GM12878 (cell line): Measurements from ENCODE around the gene PDE6G. TPM values are rescaled to one million over a fixed set of nuclear protein-coding genes. Genes with fewer than 3 reads are reported as not detected.
A peak's percentile ranks its signal among the peaks of the same experiment; 100 is the strongest.

Source experiments
- ATAC-seq: fragments of 200-7000 bp; cut with Tn5 transposase; 3 replicates; pipeline ENCODE4 v1.9.1; 2020; ENCODE audit warnings: mild to moderate bottlenecking, moderate library complexity
- BruUV-seq: library from RNA; stranded (reverse); fragments of 400-500 nt; replicated peaks from 2 replicates; lab custom pipeline; 2021; lab: Mats Ljungman, UMichigan
- CTCF ChIA-PET: fragments of 300-600 bp; sonication (Branson Sonifier 250); formaldehyde crosslinking; extraction: SDS; loops from one replicate; lab custom pipeline; 2021; ENCODE audit warnings: inconsistent platforms; lab: Yijun Ruan, JAX
- POLR2A ChIA-PET: fragments of 350-600 bp; formaldehyde crosslinking; extraction: SDS; loops from one replicate; lab custom pipeline; 2021; ENCODE audit warnings: inconsistent platforms; lab: Charles Lee
- RAD21 ChIA-PET: fragments of 300-600 bp; sonication (Branson Sonifier 250); formaldehyde crosslinking; loops from one replicate; lab custom pipeline; 2023; ENCODE audit warnings: antibody characterized with exemption; ENCODE audit not compliant: unreplicated experiment; lab: Charles Lee
- SMC1A ChIA-PET: fragments of 300-600 bp; sonication (Branson Sonifier 250); formaldehyde crosslinking; loops from one replicate; lab custom pipeline; 2023; ENCODE audit not compliant: unreplicated experiment, uncharacterized antibody; lab: Charles Lee
- DNase-seq: peaks from one replicate; pipeline ENCODE4 v3.0.0-alpha.2; 2011; ENCODE audit warnings: low read depth, low spot score
- FAIRE-seq: peaks from 3 replicates; lab custom pipeline; 2011; peaks lifted over from hg19 to GRCh38; lab: Jason Lieb, UNC
- H2AFZ ChIP-seq: 2 replicates; pipeline ENCODE4 v1.6.0; 2011; ENCODE audit warnings: low read depth, low read length, control low read depth; ENCODE audit not compliant: control insufficient read depth
- H3K27ac ChIP-seq: 2 replicates; pipeline ENCODE4 v1.5.1; 2011; ENCODE audit warnings: control low read depth; ENCODE audit not compliant: control insufficient read depth, insufficient read depth
- H3K27me3 ChIP-seq, 2 experiments: replicated peaks in 1 of 2; 2 replicates each; pipeline versions ENCODE4 v1.6.0 to v1.6.1; 2011; ENCODE audit warnings: low read length in 1 of 2; ENCODE audit not compliant: control insufficient read depth in 2 of 2, insufficient read depth in 2 of 2
- H3K36me3 ChIP-seq, 2 experiments: 2 replicates each; pipeline ENCODE4 v1.5.1; 2011; ENCODE audit warnings: low read length in 1 of 2; ENCODE audit not compliant: control insufficient read depth in 2 of 2, insufficient read depth in 2 of 2
- H3K4me1 ChIP-seq: 2 replicates; pipeline ENCODE4 v1.6.1; 2011; ENCODE audit warnings: mild to moderate bottlenecking, low read length, moderate library complexity, mixed read lengths; ENCODE audit not compliant: control insufficient read depth, insufficient read depth
- H3K4me2 ChIP-seq: 2 replicates; pipeline ENCODE4 v1.6.0; 2011; ENCODE audit warnings: control low read depth; ENCODE audit not compliant: control insufficient read depth, insufficient read depth
- H3K4me3 ChIP-seq: fragments of 200-600 bp; sonication (generic); 2 replicates; pipeline ENCODE4 v1.5.1; 2016
- H3K79me2 ChIP-seq: 2 replicates; pipeline ENCODE4 v1.6.0; 2011; ENCODE audit warnings: low read length; ENCODE audit not compliant: control insufficient read depth, insufficient read depth
- H3K9ac ChIP-seq: 2 replicates; pipeline ENCODE4 v1.8.0; 2011; ENCODE audit warnings: low read length, control low read depth, mixed read lengths; ENCODE audit not compliant: control insufficient read depth, insufficient read depth
- H3K9me3 ChIP-seq: replicated peaks from 3 replicates; pipeline ENCODE4 v1.5.1; 2011; ENCODE audit warnings: mild to moderate bottlenecking, low read length; ENCODE audit not compliant: control insufficient read depth, insufficient read depth
- H4K20me1 ChIP-seq: 2 replicates; pipeline ENCODE4 v1.6.0; 2011; ENCODE audit not compliant: control insufficient read depth, insufficient read depth
- ASH2L ChIP-seq: fragments of 300-600, 200-600 bp; sonication (generic); IDR thresholded peaks from 2 replicates; pipeline ENCODE4 v1.6.1; 2017; ENCODE audit warnings: low read depth, mild to moderate bottlenecking, borderline replicate concordance
- FOS ChIP-seq: IDR thresholded peaks from 3 replicates; pipeline ENCODE4 v1.6.1; 2011; ENCODE audit warnings: borderline replicate concordance; ENCODE audit not compliant: insufficient read length; ENCODE audit errors: extremely low read depth
- HDAC2 ChIP-seq: fragments of 200-600 bp; sonication (generic); IDR thresholded peaks from 2 replicates; pipeline ENCODE4 v1.6.1; 2017
- LARP7 ChIP-seq: fragments of 450-650 bp; IDR thresholded peaks from 2 replicates; pipeline ENCODE4 v1.6.1; 2017; ENCODE audit warnings: mild to moderate bottlenecking
- MYC ChIP-seq: IDR thresholded peaks from 2 replicates; pipeline ENCODE4 v1.6.1; 2011; ENCODE audit warnings: mild to moderate bottlenecking, low read length, moderate library complexity, inconsistent platforms; ENCODE audit not compliant: insufficient read depth, insufficient replicate concordance, insufficient read length, severe bottlenecking
- NFIC ChIP-seq: IDR thresholded peaks from 2 replicates; pipeline ENCODE4 v1.6.1; 2012; ENCODE audit warnings: low read depth, mild to moderate bottlenecking, inconsistent platforms, low read length, moderate library complexity
- NR2C2 ChIP-seq: IDR thresholded peaks from 2 replicates; pipeline ENCODE4 v1.6.1; 2011; ENCODE audit warnings: borderline replicate concordance, low read depth; ENCODE audit not compliant: control insufficient read depth, insufficient read length
- POLR2AphosphoS2 ChIP-seq: IDR thresholded peaks from 2 replicates; pipeline ENCODE4 v1.6.1; 2011; ENCODE audit warnings: low read depth, mild to moderate bottlenecking, low read length, improper control_type of control experiment, moderate library complexity
- RAD21 ChIP-seq: IDR thresholded peaks from 2 replicates; pipeline ENCODE4 v1.6.1; 2011; ENCODE audit warnings: mild to moderate bottlenecking, low read depth, low read length, moderate library complexity; ENCODE audit not compliant: insufficient read depth
- RCOR1 ChIP-seq: conservative IDR thresholded peaks from 2 replicates; pipeline ENCODE4 v1.6.1; 2012; ENCODE audit warnings: low read depth, low read length, improper control_type of control experiment
- ZBTB40 ChIP-seq: fragments of 450-650 bp; IDR thresholded peaks from 2 replicates; pipeline ENCODE4 v1.6.1; 2016; ENCODE audit warnings: mild to moderate bottlenecking, moderate library complexity, borderline replicate concordance
- ZNF24 ChIP-seq: fragments of 450-650 bp; IDR thresholded peaks from 2 replicates; pipeline ENCODE4 v1.6.1; 2017; ENCODE audit warnings: antibody characterized with exemption, mild to moderate bottlenecking
- WGBS: methylation state at CpG from one replicate; pipeline ENCODE4 v1.1.6; 2016; ENCODE audit warnings: low lambda C conversion rate; ENCODE audit not compliant: insufficient replicate concordance, insufficient coverage; ENCODE audit errors: missing lambda C conversion rate; 5-methylcytosine and 5-hydroxymethylcytosine counted together
- in situ Hi-C: fragments of 300-500 bp; cut with MboI; formaldehyde crosslinking; loops from 9 replicates; pipeline ENCODE4 v1.14.3; 2018; ENCODE audit warnings: mixed read lengths
- intact Hi-C: fragments of 100-400 bp; cut with micrococcal nuclease; formaldehyde crosslinking; loops from one replicate; pipeline ENCODE4 v1.14.2; 2022; ENCODE audit not compliant: unreplicated experiment
- polyA plus RNA-seq, 11 experiments: library from polyadenylated mRNA; depleted of rRNA in 4 of 11; unstranded in 6 of 11; stranded (reverse) in 5 of 11; fragments of >200 nt; fragmentation: Nextera tagmentation in 4 of 11; fragmentation: Illumina TruSeq in 1 of 11; extraction: Ambion mirVana in 4 of 11; extraction: Trizol in 1 of 11; gene quantifications; 1 replicate in 1 of 11; 2 replicates in 10 of 11; pipeline versions ENCODE4 v1.2.1 to v1.2.3, GENCODE V29; 2011 to 2016; ENCODE audit warnings: inconsistent platforms in 2 of 11, missing spikeins in 2 of 11, low read depth in 1 of 11
- total RNA-seq, 4 experiments: library from RNA; depleted of rRNA in 3 of 4; stranded (reverse); fragments of >200 nt in 3 of 4; fragmentation: Illumina TruSeq in 1 of 4; extraction: Trizol in 1 of 4; gene quantifications; 2 replicates each; pipeline versions ENCODE4 v1.2.1 to v1.2.3, GENCODE V29; 2013 to 2021

Gene PDE6G
- total and polyA plus RNA-seq, 10 of the 15 experiments (the other 5 are each of a cell fraction or from before 2014, with no cell fraction given), result 0.55 to 12.1 (median 4.3) TPM

GRCh38 chr17:81652906-81653771 is 3.2 kb downstream of the PDE6G start:
- CTCF ChIA-PET, result no interaction called here

GRCh38 chr17:81651692-81652091 is 4.7 kb downstream of the PDE6G start:
- POLR2A ChIA-PET, result no interaction called here
- Histone ChIP-seq H3K27me3 (no peaks in the 10 kb centered on the region; a peak in 2 of 4 replicates), H4K20me1 (no peaks in the 10 kb centered on the region), H3K4me3 (no peak overlapping the region), H2AFZ (no peak overlapping the region), H3K4me2 (no peak overlapping the region), H3K9ac (no peak overlapping the region), H3K27ac (no peak overlapping the region), H3K9me3 (peaks cover 6% of the 10 kb centered on the region; the same call in 2 of the 3 replicates), H3K79me2 (no peaks in the 10 kb centered on the region), H3K4me1 (0 out of 2 replicates have a peak, but pooled peaks cover 4% of the 10 kb centered on the region), H3K36me3 (no peaks in the 10 kb centered on the region)
- FAIRE-seq, result no peak
- intact Hi-C loops (no loop called here), in situ Hi-C loops (no loop called here)
- CTCF ChIA-PET, result no interaction called here
- 63% methylated on average over 10 of the region's 10 CpGs for WGBS
- RAD21 ChIA-PET, result no interaction called here
- SMC1A ChIA-PET, result no interaction called here
- no peak for DNase-seq
- no TSS peak for BruUV-seq
- TF ChIP-seq ZBTB40 (no peak), MYC (no peak), ASH2L (no peak), POLR2AphosphoS2 (no peak), RAD21 (no peak), FOS (no peak), NFIC (no peak), HDAC2 (no peak), ZNF24 (no peak), RCOR1 (no peak)
- no peak for ATAC-seq

More at GRCh38 chr17:81652906-81653771, 3.2 kb downstream of the PDE6G start:
- Histone ChIP-seq H3K9me3 (peaks cover 6% of the 10 kb centered on the region; the same call in 2 of the 3 replicates), H3K4me3 (peak overlapping the region; percentile 61), H3K36me3 (no peaks in the 10 kb centered on the region), H2AFZ (peak overlapping the region; percentile 53), H3K9ac (peak overlapping the region; percentile 32; the same call in 1 of the 2 replicates), H4K20me1 (no peaks in the 10 kb centered on the region), H3K4me1 (peaks cover 8% of the 10 kb centered on the region; the same call in 1 of the 2 replicates), H3K27ac (no peak overlapping the region), H3K4me2 (peak overlapping the region; percentile 73), H3K79me2 (no peaks in the 10 kb centered on the region), H3K27me3 (no peaks in the 10 kb centered on the region; a peak in 2 of 4 replicates)
- SMC1A ChIA-PET, result no interaction called here
- no peak for DNase-seq
- 22% methylated on average over 25 of the region's 27 CpGs for WGBS
- in situ Hi-C loops, result no loop called here
- RAD21 ChIA-PET, result no interaction called here
- no peak for FAIRE-seq
- BruUV-seq, result no TSS peak
- peak; percentile 84 for ATAC-seq
- POLR2A ChIA-PET, result no interaction called here
- intact Hi-C loops, result no loop called here
- TF ChIP-seq LARP7 (peak; percentile 26; the same call in 1 of the 2 replicates), NR2C2 (no peak)
